ENCODE data around the gene JARID2. TPM values are rescaled to one million over a fixed set of nuclear protein-coding genes. Genes with fewer than 3 reads are reported as not detected.

The JARID2 gene
- total RNA-seq, 4 donors from 2014 or later: 11.6 to 22.5 (median 16.4) TPM

DNA sequence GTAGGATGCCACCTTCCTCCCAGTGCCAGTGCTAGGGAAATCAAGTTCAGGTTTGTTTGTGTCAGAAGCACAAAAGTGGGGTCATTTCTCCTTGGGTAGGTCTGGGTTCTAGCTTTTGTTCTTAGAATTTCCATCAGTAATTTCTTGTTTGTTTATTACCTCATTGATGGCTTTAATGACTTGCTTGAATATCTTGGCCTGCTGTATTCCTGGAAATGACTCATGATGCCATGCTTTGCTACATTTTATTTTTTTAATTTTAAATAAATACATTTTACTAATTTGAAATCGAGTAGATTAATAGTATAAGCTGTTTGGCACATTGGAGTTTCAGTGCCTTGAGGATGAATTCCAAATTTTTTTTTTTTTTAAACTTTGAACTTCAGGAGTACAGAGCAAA, 189.6 kb downstream of the JARID2 start:
- Histone ChIP-seq H3K9me3 (no peaks in the 10 kb centered on the region), H3K27ac (no peak overlapping the region), H3K36me3 (no peaks in the 10 kb centered on the region), H3K4me1 (peaks cover 50 to 53% of the 10 kb centered on the region in 2 donors), H3K27me3 (no peaks in the 10 kb centered on the region), H3K4me3 (no peak overlapping the region)
- in situ Hi-C loops (cut with MboI; ENCODE audit: low sequenced_read_pairs in 4 of 4) (loop anchor here in 1 of 4 donors (25.0 kb wide), 1 partner anchor 173 kb away; no protein-coding TSS in a partner anchor), intact Hi-C loops (cut with DNase I; ENCODE audit: low total_unique reads) (loop anchor here (10.0 kb wide), 1 partner anchor 551 kb away; no protein-coding TSS in a partner anchor)
- ATAC-seq (no peak), DNase-seq (no peak)
- TF ChIP-seq POLR2A (IDR thresholded peaks at IDR 0.05) (no peak), CTCF (IDR thresholded peaks at IDR 0.05 in 4 of 5, conservative IDR thresholded peaks at IDR 0.05 in 1 of 5) (no peak)

DNA sequence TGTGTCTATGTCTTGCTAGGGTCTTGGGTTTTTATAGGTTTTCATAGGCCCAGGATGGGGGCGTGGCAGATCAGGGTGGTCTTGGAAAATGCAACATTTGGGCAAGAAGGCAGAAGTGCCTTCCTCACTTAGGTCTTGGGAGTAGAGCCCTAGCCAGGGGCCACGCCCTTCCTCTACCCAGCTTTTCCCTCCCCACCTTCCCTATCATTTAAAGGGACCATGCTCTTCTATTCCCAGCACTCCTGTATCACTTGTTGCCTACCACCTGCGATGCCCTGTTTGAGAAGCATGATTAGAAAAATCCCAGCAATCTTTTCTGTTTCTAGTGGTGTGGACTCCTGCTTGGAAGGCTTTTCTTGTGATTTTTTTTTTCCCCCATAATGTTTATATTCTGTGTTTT, 190.6 kb downstream of the JARID2 start:
- TF ChIP-seq POLR2A (IDR thresholded peaks at IDR 0.05): no peak
- no peak for TF ChIP-seq CTCF (IDR thresholded peaks at IDR 0.05 in 4 of 5, conservative IDR thresholded peaks at IDR 0.05 in 1 of 5)
- in situ Hi-C loops (cut with MboI; ENCODE audit: low sequenced_read_pairs in 4 of 4): loop anchor here in 1 of 4 donors (25.0 kb wide), 1 partner anchor 174 kb away; no protein-coding TSS in a partner anchor

DNA sequence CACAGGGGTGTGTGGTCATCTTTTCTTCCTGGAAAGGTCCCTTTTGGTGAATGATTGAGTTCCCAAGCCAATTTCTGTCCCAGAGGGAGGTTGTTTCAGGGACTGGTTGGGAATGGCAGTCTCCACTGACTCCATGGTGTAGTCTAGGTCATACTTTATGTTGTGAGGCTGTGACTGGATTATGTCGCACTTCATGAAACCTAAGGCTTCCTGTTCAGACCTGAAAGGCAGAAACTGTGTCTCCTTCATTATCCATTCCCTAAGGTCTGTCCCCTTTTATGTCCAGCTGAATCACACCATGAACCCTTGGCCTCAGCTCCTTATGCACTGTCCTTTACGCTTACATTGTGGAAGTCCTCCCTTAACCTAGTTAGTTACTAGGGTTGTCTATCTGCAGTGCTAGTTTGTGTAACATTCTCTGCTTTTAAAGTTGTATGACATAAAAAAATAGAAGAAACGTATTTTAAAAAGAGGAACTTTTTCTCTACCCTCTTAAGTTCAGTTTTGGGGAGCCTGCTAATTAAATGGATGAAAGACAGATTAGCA, 191.3 kb downstream of the JARID2 start:
- no peak overlapping the region for H3K27ac ChIP-seq
- H3K9me3 ChIP-seq: no peaks in the 10 kb centered on the region
- no peaks in the 10 kb centered on the region for H3K27me3 ChIP-seq
- in situ Hi-C loops (cut with MboI; ENCODE audit: low sequenced_read_pairs in 4 of 4): loop anchor here in 1 of 4 donors (25.0 kb wide), 1 partner anchor 175 kb away; no protein-coding TSS in a partner anchor
- intact Hi-C loops (cut with DNase I; ENCODE audit: low total_unique reads): loop anchor here (10.0 kb wide), 1 partner anchor 552 kb away; no protein-coding TSS in a partner anchor
- TF ChIP-seq POLR2A (IDR thresholded peaks at IDR 0.05) (no peak), CTCF (IDR thresholded peaks at IDR 0.05 in 4 of 5, conservative IDR thresholded peaks at IDR 0.05 in 1 of 5) (no peak)
- no peak for ATAC-seq
- peaks cover 48 to 54% of the 10 kb centered on the region in 2 donors for H3K4me1 ChIP-seq
- no peaks in the 10 kb centered on the region for H3K36me3 ChIP-seq
- H3K4me3 ChIP-seq: no peak overlapping the region
- no peak for DNase-seq

More for the DNA sequence above, 190.6 kb downstream of the JARID2 start:
- H3K4me1 ChIP-seq: peaks cover 49 to 52% of the 10 kb centered on the region in 2 donors
- no peak for DNase-seq
- no peaks in the 10 kb centered on the region for H3K36me3 ChIP-seq
- H3K9me3 ChIP-seq: no peaks in the 10 kb centered on the region
- H3K4me3 ChIP-seq: no peak overlapping the region
- H3K27me3 ChIP-seq: no peaks in the 10 kb centered on the region
- H3K27ac ChIP-seq: no peak overlapping the region
- intact Hi-C loops (cut with DNase I; ENCODE audit: low total_unique reads): loop anchor here (10.0 kb wide), 1 partner anchor 552 kb away; no protein-coding TSS in a partner anchor
- no peak for ATAC-seq

DNA sequence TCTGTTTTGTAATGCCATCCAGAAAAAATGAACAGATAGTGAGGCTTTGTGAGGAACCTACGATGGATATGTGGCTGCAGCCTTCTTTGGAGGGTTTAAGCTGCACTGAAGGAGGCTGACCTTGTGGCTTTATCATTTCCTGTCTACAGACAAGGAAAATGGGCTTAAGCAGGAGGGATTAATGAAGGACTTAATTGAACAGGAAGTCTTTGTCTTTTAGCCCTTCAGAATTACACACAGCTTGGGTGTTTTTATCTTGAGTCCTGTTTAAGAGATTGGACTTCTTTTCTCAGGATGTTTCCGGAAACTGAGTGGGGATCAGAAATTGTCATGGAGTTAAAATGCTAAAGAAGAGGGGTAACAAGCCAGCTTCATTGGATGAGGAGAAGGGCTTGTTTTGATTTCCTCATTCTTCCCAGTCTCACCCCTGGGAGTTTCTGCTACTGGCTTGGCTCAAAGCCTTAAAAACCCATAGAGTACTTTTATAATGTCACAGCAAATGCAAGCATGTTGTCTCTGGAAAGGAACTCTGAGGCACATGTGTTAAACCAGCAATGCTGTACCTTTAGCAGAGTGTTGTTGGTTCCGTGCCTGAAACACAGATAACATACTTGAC, 193.6 kb downstream of the JARID2 start:
- Histone ChIP-seq H3K4me3 (no peak overlapping the region), H3K27ac (peak overlapping the region in 3 of 4 donors; percentile 24 to 45 (median 27)), H3K9me3 (no peaks in the 10 kb centered on the region), H3K4me1 (peaks cover 53 to 58% of the 10 kb centered on the region in 2 donors), H3K36me3 (no peaks in the 10 kb centered on the region), H3K27me3 (no peaks in the 10 kb centered on the region)
- intact Hi-C loops (cut with DNase I; ENCODE audit: low total_unique reads): loop anchor here (5.0 to 10.0 kb wide), 3 partner anchors 172 to 555 kb away; no protein-coding TSS in a partner anchor
- TF ChIP-seq CTCF (IDR thresholded peaks at IDR 0.05 in 4 of 5, conservative IDR thresholded peaks at IDR 0.05 in 1 of 5) (no peak), POLR2A (IDR thresholded peaks at IDR 0.05) (no peak)
- in situ Hi-C loops (cut with MboI; ENCODE audit: low sequenced_read_pairs in 4 of 4): loop anchor here in 1 of 4 donors (25.0 kb wide), 1 partner anchor 177 kb away; no protein-coding TSS in a partner anchor
- DNase-seq: no peak
- ATAC-seq: no peak

Data from gastrocnemius medialis (tissue), 4 donors.